Kidney (tissue), 22 donors: Measurements from ENCODE around the gene RABL3. TPM values are rescaled to one million over a fixed set of nuclear protein-coding genes. Genes with fewer than 3 reads are reported as not detected.
"Not testable (repeated sequence)": the region's sequence is repeated elsewhere in the genome, so short reads cannot be mapped to it uniquely, and the experiment has no call there.

Source experiments
- DNase-seq, 5 donors: peaks; one replicate each; pipeline ENCODE4 v3.0.0-alpha.2; 2013 to 2020
- FAIRE-seq: peaks from 2 replicates; lab custom pipeline; 2012; peaks lifted over from hg19 to GRCh38; lab: Jason Lieb, UNC
- H3K27ac ChIP-seq, 2 donors: one replicate each; pipeline ENCODE4 v1.7.0; 2013; ENCODE audit warnings: low read depth in 2 of 2, low read length in 2 of 2, inconsistent platforms in 1 of 2
- H3K27me3 ChIP-seq: one replicate; pipeline ENCODE4 v1.7.1; 2013; ENCODE audit warnings: low read length, inconsistent platforms; ENCODE audit not compliant: control insufficient read depth, insufficient read depth
- H3K36me3 ChIP-seq, 3 donors: one replicate each; pipeline versions ENCODE4 v1.7.0 to v1.7.1; 2013; ENCODE audit warnings: low read length in 3 of 3, control low read depth in 1 of 3, inconsistent platforms in 1 of 3; ENCODE audit not compliant: insufficient read depth in 3 of 3, control insufficient read depth in 2 of 3
- H3K4me1 ChIP-seq, 3 donors: one replicate each; pipeline versions ENCODE4 v1.7.0 to v1.7.1; 2013; ENCODE audit warnings: low read length in 3 of 3, inconsistent platforms in 1 of 3, low read depth in 1 of 3; ENCODE audit not compliant: control insufficient read depth in 2 of 3, insufficient read depth in 2 of 3
- H3K4me3 ChIP-seq, 3 donors: one replicate each; pipeline versions ENCODE4 v1.7.0 to v1.8.1; 2013; ENCODE audit warnings: low read length in 3 of 3, control low read depth in 1 of 3, inconsistent platforms in 1 of 3
- H3K9ac ChIP-seq, 3 donors: one replicate each; pipeline versions ENCODE4 v1.7.0 to v1.7.1; 2013; ENCODE audit warnings: low read length in 3 of 3, control low read depth in 1 of 3, inconsistent platforms in 1 of 3
- H3K9me3 ChIP-seq, 3 donors: one replicate each; pipeline versions ENCODE4 v1.7.0 to v1.7.1; 2013; ENCODE audit warnings: low read length in 3 of 3, control low read depth in 1 of 3, inconsistent platforms in 1 of 3; ENCODE audit not compliant: control insufficient read depth in 2 of 3, insufficient read depth in 1 of 3
- intact Hi-C: fragments of 100-400 bp; cut with DNase I; formaldehyde crosslinking; loops from one replicate; pipeline ENCODE4 v1.11.1; 2022
- long read RNA-seq, 10 donors: library from polyadenylated mRNA in 1 of 10; unstranded in 1 of 10; transcript quantifications; one replicate each; pipeline ENCODE4 v2.0.0 and lab custom pipeline, GENCODE V29; 2021 to 2026
- polyA plus RNA-seq: library from polyadenylated mRNA; stranded (reverse); fragments of 350-450 nt; fragmentation: Illumina TruSeq; extraction: RNeasy Lipid Tissue Mini Kit (QIAGEN cat#74804); gene quantifications from one replicate; pipeline ENCODE4 v1.2.3, GENCODE V29; 2014; ENCODE audit warnings: low read depth, low replicate concordance; ENCODE audit not compliant: insufficient read depth
- total RNA-seq: library from RNA; stranded (reverse); fragmentation: NEBNext Ultra II Directional; extraction: Animal tissue kit (Norgen Biotek cat#: 25700); gene quantifications from one replicate; pipeline ENCODE4 v1.2.1, GENCODE V29; 2021
- TF ChIP-seq, protein P1 (sequence below): IDR thresholded peaks from 3 replicates; pipeline ENCODE4 v1.5.1; 2012; ENCODE audit warnings: mild to moderate bottlenecking, moderate library complexity, borderline replicate concordance; ENCODE audit not compliant: insufficient read depth; ENCODE audit errors: extremely low read depth
- donor health status: control.
- donor health status: control.
- donor health status: control.
- donor health status: control.
- donor health status: control.
- donor health status: DM: yes; HTN: yes; CAD: no.
- donor health status: Normal renal cell carcinoma (clear cell type).

RABL3 gene, protein sequence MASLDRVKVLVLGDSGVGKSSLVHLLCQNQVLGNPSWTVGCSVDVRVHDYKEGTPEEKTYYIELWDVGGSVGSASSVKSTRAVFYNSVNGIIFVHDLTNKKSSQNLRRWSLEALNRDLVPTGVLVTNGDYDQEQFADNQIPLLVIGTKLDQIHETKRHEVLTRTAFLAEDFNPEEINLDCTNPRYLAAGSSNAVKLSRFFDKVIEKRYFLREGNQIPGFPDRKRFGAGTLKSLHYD
- total RNA-seq (30.1 TPM), polyA plus RNA-seq (16.9 TPM)
- long read RNA-seq, donor 1, transcript RABL3-201 (8 exons, 3,883 nt): major isoform, 5 of 6 reads
- long read RNA-seq, donor 1, partial matches to known transcripts: 0 of 6 reads
- long read RNA-seq, donor 1, other reads (novel, unspliced or antisense): 0 of 6 reads
- long read RNA-seq, donor 2, partial matches to known transcripts: 0 of 1 reads
- long read RNA-seq, donor 2, other reads (novel, unspliced or antisense): 0 of 1 reads
- long read RNA-seq, donor 3, partial matches to known transcripts: 0 of 4 reads
- long read RNA-seq, donor 3, other reads (novel, unspliced or antisense): 0 of 4 reads
- long read RNA-seq, donor 4, partial matches to known transcripts: 0 of 4 reads
- long read RNA-seq, donor 4, other reads (novel, unspliced or antisense): 0 of 4 reads
- long read RNA-seq, donor 5: 0 reads
- long read RNA-seq, donor 6, partial matches to known transcripts: 0 of 5 reads
- long read RNA-seq, donor 6, other reads (novel, unspliced or antisense): 0 of 5 reads
- long read RNA-seq, donor 7, transcript RABL3-201 (8 exons, 3,883 nt): major isoform, 12 of 30 reads
- long read RNA-seq, donor 7, partial matches to known transcripts: 3 of 30 reads
- long read RNA-seq, donor 7, other reads (novel, unspliced or antisense): 14 of 30 reads
- long read RNA-seq, donor 8, partial matches to known transcripts: 0 of 1 reads
- long read RNA-seq, donor 8, other reads (novel, unspliced or antisense): 0 of 1 reads
- long read RNA-seq, donor 9: 0 reads
- long read RNA-seq, donor 10, partial matches to known transcripts: 28 of 30 reads
- long read RNA-seq, donor 10, other reads (novel, unspliced or antisense): 0 of 30 reads

DNA sequence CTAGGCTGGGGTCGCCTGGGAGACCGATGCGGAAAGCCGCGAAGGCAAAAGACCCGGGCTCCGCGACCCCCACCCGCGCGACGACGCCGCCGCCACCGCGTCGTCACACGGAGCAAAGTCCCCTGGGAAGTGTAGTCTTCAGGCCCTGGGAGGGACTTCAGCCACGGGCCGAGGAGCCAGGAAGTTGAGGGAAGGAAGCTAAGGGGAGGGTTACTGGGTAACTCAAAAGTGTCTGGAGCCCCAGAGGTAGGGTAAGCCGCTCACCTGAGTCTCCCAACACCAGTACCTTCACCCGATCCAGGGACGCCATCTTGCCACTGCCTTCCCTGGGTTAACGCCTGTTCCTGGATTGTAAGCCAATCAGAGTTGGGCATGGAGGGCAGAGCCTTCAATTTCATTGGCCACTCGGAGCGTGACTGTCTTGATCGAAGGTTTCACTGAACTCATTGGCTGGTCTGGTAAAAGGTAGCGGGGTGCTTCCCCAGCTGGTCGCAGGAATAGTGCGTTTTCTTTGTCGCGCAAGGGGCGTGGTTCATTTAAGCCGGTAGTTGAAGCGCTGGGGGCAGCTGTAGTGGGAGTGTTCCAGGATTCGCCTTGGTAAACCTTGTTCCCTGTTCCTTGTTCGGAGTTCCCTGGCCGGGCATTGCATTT, at the start of gene RABL3, which contains the start of gene GTF2E1:
RABL3 (minus strand) TSS at position 319 of the 651 bp plus-strand sequence; CDS start at position 310, 9 bp downstream.
GTF2E1 (plus strand) TSS at position 547 of the 651 bp plus-strand sequence. CDS start 7,809 bp downstream, outside the sequence.
- Histone ChIP-seq H3K9me3 (no peaks in the 10 kb centered on the region), H3K4me1 (peaks cover 0 to 6% (median 5%) of the 10 kb centered on the region in 3 donors), H3K9ac (peak within 1 kb of the TSS; percentile 84 to 94 (median 87)), H3K27me3 (no peaks in the 10 kb centered on the region), H3K27ac (peak within 1 kb of the TSS; percentile 97), H3K36me3 (no peaks in the 10 kb centered on the region), H3K4me3 (peak within 1 kb of the TSS; percentile 88 to 96 (median 96))
- DNase-seq: peak; percentile 97 to 100 (median 99)
- TF ChIP-seq, protein P1, sequence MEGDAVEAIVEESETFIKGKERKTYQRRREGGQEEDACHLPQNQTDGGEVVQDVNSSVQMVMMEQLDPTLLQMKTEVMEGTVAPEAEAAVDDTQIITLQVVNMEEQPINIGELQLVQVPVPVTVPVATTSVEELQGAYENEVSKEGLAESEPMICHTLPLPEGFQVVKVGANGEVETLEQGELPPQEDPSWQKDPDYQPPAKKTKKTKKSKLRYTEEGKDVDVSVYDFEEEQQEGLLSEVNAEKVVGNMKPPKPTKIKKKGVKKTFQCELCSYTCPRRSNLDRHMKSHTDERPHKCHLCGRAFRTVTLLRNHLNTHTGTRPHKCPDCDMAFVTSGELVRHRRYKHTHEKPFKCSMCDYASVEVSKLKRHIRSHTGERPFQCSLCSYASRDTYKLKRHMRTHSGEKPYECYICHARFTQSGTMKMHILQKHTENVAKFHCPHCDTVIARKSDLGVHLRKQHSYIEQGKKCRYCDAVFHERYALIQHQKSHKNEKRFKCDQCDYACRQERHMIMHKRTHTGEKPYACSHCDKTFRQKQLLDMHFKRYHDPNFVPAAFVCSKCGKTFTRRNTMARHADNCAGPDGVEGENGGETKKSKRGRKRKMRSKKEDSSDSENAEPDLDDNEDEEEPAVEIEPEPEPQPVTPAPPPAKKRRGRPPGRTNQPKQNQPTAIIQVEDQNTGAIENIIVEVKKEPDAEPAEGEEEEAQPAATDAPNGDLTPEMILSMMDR: no peak
- intact Hi-C loops: no loop called here
- FAIRE-seq: peak; percentile 98

DNA sequence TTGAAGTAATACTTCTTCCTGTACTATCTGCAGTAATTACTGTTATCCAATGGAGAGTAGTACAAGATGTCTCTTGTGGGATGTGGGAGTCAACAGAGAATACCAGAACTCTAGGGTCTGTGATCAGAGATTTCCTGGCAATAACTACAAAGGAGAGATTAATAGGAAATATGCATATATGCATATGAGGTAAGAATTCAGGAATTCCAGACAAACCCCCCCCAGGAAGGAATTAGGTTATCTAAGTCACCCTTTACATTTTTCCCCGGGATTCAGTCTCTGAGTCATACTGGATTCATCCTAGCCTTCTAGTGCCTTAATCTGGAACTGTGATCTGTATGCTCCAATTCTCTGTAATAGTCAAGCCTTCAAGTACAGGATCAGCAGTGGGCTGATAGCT, 49.6 kb upstream of the RABL3 start:
- no peaks in the 10 kb centered on the region for H3K27me3 ChIP-seq
- H3K9ac ChIP-seq: no peak overlapping the region
- DNase-seq (no peak), FAIRE-seq (no peak)
- no peak overlapping the region for H3K27ac ChIP-seq
- no peaks in the 10 kb centered on the region for H3K36me3 ChIP-seq
- no peaks in the 10 kb centered on the region for H3K9me3 ChIP-seq
- intact Hi-C loops: no loop called here
- no peaks in the 10 kb centered on the region for H3K4me1 ChIP-seq
- H3K4me3 ChIP-seq: no peak overlapping the region
- TF ChIP-seq, protein P1: no peak

DNA sequence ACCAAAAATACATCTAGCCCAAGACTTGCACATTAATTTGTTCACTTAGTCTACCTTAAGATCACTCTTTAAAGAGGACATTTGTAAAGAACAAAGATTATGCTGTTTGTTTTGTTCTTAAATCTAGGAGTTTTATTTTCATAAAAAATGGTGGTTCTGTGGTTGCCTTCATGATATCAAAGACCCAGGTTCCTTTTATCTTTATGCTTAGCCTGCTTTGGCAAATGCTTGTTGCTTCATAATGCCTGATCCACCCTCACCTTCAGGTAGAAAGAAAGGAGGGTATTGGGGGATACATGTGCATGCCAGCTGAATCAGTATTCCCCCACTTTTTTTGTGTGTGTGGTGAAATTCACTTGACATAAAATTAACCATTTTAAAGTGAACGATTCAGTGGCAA, 48.7 kb upstream of the RABL3 start:
- Histone ChIP-seq H3K9ac (no peak overlapping the region), H3K9me3 (no peaks in the 10 kb centered on the region), H3K4me3 (no peak overlapping the region), H3K4me1 (no peaks in the 10 kb centered on the region), H3K27ac (no peak overlapping the region), H3K27me3 (no peaks in the 10 kb centered on the region), H3K36me3 (no peaks in the 10 kb centered on the region)
- no peak for FAIRE-seq
- intact Hi-C loops: no loop called here
- TF ChIP-seq, protein P1: no peak
- no peak for DNase-seq

DNA sequence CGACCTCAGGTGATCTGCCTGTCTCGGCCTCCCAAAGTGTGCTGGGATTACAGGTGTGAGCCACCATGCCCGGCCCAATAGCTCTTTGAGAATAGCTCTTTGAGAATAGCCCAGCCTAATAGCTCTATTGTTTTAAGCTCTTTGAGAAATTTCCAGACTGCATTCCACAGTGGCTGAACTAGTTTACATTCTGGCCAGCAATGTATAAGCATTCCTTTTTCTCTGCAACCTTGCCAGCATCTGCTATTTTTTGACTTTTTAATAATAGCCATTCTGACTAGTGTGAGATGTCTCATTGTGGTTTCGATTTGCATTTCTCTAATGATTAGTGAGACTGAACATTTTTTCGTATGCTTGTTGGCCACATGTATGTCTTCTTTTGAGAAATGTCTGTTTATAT, 43.5 kb upstream of the RABL3 start:
- H3K9me3 ChIP-seq, FAIRE-seq, H3K4me1 ChIP-seq, H3K4me3 ChIP-seq, DNase-seq, H3K36me3 ChIP-seq, H3K9ac ChIP-seq, intact Hi-C loops, H3K27ac ChIP-seq, H3K27me3 ChIP-seq: not testable (repeated sequence)
